Tibial nerve (tissue), 4 donors: ENCODE results near the gene PRCP.

ENCODE experiments used
- EP300 ChIP-seq, 2 donors: sonication (generic); formaldehyde crosslinking; IDR thresholded peaks; one replicate each; pipeline ENCODE4 v1.6.1; 2017; ENCODE audit warnings: antibody characterized with exemption in 2 of 2, mild to moderate bottlenecking in 1 of 2
- POLR2A ChIP-seq, 2 donors: fragments of 450-650 bp; IDR thresholded peaks; one replicate each; pipeline ENCODE4 v1.6.1; 2017; ENCODE audit warnings: antibody characterized with exemption in 2 of 2, mild to moderate bottlenecking in 2 of 2, moderate library complexity in 2 of 2
- TF ChIP-seq, protein P1 (sequence below), 5 experiments: fragments of 200-600 bp in 3 of 5; fragments of 450-650 bp in 2 of 5; sonication (generic) in 3 of 5; IDR thresholded peaks; one replicate each; pipeline ENCODE4 v1.5.1; 2016 to 2019; ENCODE audit warnings: antibody characterized with exemption in 5 of 5, mild to moderate bottlenecking in 3 of 5, moderate library complexity in 2 of 5

DNA sequence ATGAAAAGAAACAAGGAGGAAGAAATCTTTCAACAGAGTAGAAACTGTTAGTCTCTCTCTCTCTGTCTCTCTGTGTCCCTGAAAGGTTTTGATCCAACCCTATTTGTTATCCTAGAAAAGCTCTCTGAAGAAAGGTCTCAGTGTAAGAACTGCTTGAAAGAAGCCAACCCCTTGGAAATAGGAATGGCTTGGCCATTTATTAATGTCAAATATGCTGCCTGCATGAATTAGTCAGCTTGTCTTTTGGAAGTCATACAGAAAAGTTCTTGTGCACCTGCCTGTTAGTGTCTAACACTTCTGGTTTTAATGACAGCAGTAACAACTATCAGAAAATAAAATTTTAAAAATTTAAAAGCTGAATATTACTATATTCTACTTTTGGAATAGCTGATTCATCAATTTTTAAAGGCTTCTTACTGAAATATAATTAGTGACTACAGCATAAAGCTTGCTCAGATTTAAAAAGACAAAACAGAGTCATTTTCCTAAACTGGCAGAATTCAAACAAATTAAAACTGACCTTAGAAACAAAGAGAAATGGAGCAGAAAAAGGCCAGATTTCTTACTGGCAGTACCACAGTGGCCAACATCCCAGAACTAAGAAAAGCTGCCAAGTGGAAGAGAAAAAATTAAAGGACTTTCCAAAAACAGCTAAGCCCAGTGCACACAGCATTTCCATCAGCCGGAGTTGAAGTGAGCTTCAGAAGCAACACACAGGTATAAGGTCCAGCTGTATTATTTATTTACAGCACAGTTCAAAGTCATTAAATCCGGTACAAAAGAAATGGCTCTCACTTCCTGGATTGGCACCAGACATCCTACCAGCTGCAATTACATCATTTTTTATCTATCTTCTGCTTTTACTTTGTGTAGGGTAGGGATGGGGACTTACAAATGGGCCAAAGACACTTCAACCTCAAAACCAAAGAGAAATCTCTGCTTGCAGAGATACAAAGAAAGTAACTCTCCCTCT, 76.3 kb downstream of the PRCP start:
- no peak for TF ChIP-seq POLR2A (IDR thresholded peaks at IDR 0.05)
- no peak for TF ChIP-seq EP300 (IDR thresholded peaks at IDR 0.05)
- TF ChIP-seq, protein P1, sequence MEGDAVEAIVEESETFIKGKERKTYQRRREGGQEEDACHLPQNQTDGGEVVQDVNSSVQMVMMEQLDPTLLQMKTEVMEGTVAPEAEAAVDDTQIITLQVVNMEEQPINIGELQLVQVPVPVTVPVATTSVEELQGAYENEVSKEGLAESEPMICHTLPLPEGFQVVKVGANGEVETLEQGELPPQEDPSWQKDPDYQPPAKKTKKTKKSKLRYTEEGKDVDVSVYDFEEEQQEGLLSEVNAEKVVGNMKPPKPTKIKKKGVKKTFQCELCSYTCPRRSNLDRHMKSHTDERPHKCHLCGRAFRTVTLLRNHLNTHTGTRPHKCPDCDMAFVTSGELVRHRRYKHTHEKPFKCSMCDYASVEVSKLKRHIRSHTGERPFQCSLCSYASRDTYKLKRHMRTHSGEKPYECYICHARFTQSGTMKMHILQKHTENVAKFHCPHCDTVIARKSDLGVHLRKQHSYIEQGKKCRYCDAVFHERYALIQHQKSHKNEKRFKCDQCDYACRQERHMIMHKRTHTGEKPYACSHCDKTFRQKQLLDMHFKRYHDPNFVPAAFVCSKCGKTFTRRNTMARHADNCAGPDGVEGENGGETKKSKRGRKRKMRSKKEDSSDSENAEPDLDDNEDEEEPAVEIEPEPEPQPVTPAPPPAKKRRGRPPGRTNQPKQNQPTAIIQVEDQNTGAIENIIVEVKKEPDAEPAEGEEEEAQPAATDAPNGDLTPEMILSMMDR (IDR thresholded peaks at IDR 0.05): no peak
